IPS-18a (cell line): ENCODE results near the gene MRPS10.
A peak's percentile ranks its signal among the peaks of the same experiment; 100 is the strongest.
"Not testable (repeated sequence)": the region's sequence is repeated elsewhere in the genome, so short reads cannot be mapped to it uniquely, and the experiment has no call there.

Source experiments
- H3K27ac ChIP-seq: one replicate; pipeline ENCODE4 v1.5.1; 2013; ENCODE audit warnings: low read length
- H3K27me3 ChIP-seq: one replicate; pipeline ENCODE4 v1.6.1; 2013; ENCODE audit warnings: mild to moderate bottlenecking, low read length; ENCODE audit not compliant: control insufficient read depth, insufficient read depth
- H3K36me3 ChIP-seq: one replicate; pipeline ENCODE4 v1.6.1; 2013; ENCODE audit warnings: low read depth, low read length; ENCODE audit not compliant: control insufficient read depth
- H3K4me1 ChIP-seq: one replicate; pipeline ENCODE4 v1.6.1; 2013; ENCODE audit warnings: low read depth, low read length; ENCODE audit not compliant: control insufficient read depth
- H3K4me3 ChIP-seq: one replicate; pipeline ENCODE4 v1.5.1; 2013; ENCODE audit warnings: low read length
- H3K9ac ChIP-seq: one replicate; pipeline ENCODE4 v1.6.1; 2013; ENCODE audit warnings: mild to moderate bottlenecking, low read length, moderate library complexity
- H3K9me3 ChIP-seq: one replicate; pipeline ENCODE4 v1.6.1; 2013; ENCODE audit warnings: low read depth, low read length; ENCODE audit not compliant: control insufficient read depth

The MRPS10 gene

DNA sequence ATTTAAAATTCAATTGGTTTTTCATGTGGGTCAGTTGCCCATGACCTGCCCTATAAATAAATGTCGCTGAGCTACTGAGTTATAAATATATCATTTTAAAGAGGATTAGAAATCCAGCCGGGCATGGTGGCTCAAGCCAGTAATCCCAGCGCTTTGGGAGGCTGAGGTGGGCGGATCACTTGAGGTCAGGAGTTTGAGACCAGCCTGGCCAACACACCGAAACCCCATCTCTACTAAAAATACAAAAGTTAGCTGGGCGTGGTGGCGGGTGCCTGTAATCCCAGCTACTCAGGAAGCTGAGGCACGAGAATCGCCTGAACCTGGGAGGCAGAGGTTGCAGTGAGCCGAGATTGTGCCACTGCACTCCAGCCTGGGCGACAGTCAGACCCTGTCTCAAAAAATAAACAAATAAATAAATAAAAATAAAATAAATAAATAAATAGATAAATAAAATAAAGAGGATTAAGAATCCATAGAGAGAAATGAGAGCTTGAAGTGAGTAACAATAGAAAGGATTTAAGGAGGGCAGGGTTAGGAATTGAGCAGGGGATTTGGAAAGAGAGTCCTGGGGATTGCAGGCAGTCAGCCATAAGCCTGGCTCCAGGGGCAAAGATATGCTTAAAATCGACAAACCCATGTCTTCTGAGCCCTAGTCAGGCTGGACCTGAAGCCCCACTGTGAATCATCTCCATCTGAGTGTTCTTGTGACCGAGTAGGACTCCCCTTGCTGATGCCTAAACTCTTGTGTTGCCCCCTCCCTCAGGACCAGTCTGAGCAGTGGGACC lies 15.3 kb downstream of the MRPS10 start:
- H3K9ac ChIP-seq, H3K4me3 ChIP-seq, H3K27me3 ChIP-seq, H3K27ac ChIP-seq, H3K9me3 ChIP-seq, H3K4me1 ChIP-seq: not testable (repeated sequence)
- peaks cover 10% of the 10 kb centered on the region for H3K36me3 ChIP-seq

DNA sequence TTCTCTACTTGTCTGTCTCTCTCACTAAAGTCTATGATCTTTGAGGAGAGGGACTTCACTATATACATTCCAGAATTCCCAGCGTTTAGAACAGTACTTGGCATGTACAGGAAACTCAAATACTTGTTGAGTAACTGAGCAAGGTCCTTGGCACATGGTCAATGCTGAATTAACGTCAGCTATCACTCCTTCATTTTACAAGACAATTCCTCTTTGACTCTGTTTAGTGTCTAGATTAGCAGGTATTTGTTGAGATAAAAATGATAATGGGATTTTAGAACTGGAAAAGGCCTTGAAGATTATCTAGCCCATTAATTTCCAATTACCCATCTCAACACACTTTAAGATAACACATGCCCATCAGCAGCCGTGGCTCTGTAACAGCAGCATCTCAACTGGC lies 16.3 kb downstream of the MRPS10 start:
- peaks cover 6% of the 10 kb centered on the region for H3K36me3 ChIP-seq
- H3K4me3 ChIP-seq: no peak overlapping the region
- H3K27me3 ChIP-seq: no peaks in the 10 kb centered on the region
- H3K4me1 ChIP-seq: no peaks in the 10 kb centered on the region
- H3K9ac ChIP-seq: no peak overlapping the region
- H3K9me3 ChIP-seq: no peaks in the 10 kb centered on the region
- H3K27ac ChIP-seq: no peak overlapping the region

DNA sequence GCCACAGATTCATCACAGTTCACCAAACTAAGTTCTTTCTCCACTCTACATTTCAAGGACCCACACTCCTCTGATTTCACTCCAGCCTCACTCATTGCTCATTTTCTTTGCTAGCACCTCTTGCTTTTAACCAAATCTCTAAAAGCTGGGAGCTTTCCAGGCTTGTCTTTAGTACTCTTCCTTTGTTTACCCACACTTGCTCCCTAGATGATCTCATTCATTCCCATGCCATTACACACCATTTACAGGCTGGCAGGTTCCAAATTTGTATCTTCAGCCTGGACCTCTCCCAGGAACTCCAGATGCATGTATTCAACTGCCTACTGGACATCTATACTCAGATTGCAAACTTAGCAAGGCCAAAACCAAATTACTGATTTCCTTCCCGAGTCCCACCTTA lies 17.6 kb downstream of the MRPS10 start:
- no peaks in the 10 kb centered on the region for H3K4me1 ChIP-seq
- no peak overlapping the region for H3K4me3 ChIP-seq
- H3K9me3 ChIP-seq: no peaks in the 10 kb centered on the region
- peaks cover 3% of the 10 kb centered on the region for H3K36me3 ChIP-seq
- H3K27me3 ChIP-seq: no peaks in the 10 kb centered on the region
- H3K9ac ChIP-seq: no peak overlapping the region
- H3K27ac ChIP-seq: no peak overlapping the region

DNA sequence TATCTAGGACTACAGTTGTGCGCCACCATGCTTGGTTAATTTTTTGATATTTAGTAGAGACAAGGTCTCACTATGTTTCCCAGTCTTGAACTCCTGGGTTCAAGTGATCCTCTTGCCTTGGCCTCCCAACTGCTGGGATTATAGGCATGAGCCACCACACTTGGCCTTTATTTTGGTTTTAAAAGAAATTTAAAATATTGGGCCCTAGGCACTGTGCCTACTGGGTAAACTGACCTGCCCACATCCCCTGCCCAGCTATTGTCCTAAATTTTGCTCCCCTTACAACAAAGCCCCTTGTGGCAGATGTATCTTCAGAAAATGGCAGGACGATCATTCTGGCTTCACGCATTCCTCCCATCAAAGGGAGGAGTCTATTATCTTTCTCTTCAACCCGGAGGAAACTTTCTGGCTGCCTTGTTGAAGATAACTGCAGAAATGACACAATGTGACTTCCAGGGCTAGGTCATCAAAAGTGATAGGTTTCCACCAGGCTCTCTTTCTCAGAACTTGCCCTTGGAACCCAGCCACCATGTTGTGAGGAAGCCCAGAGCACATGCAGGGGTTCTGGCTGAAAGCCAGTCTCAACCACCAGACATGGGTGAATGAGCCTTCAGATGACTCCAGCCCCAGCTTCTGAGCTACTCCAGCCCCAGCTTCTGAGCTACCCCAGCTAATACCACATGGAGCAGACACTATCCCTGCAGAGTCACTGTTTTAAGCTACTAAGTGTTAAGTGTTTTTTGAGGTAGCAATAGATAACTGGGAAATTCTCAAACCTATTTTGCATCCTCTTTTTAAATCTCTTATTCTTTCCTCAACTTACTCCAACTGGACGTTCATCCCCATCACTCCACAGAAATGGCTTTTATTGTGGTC lies 18.3 kb downstream of the MRPS10 start:
- Histone ChIP-seq H3K36me3 (no peaks in the 10 kb centered on the region), H3K9me3 (no peaks in the 10 kb centered on the region), H3K27me3 (peaks cover 1% of the 10 kb centered on the region), H3K27ac (no peak overlapping the region), H3K9ac (no peak overlapping the region), H3K4me3 (no peak overlapping the region), H3K4me1 (no peaks in the 10 kb centered on the region)

GRCh38 chr6:42197555-42198362 lies 19.9 kb downstream of the MRPS10 start:
- no peak overlapping the region for H3K9ac ChIP-seq
- H3K4me1 ChIP-seq: peaks cover 12% of the 10 kb centered on the region
- H3K36me3 ChIP-seq: no peaks in the 10 kb centered on the region
- H3K4me3 ChIP-seq: no peak overlapping the region
- H3K27me3 ChIP-seq: peaks cover 11% of the 10 kb centered on the region
- no peaks in the 10 kb centered on the region for H3K9me3 ChIP-seq
- no peak overlapping the region for H3K27ac ChIP-seq

- Histone ChIP-seq H3K9ac (no peak overlapping the region), H3K4me1 (peaks cover 12% of the 10 kb centered on the region), H3K36me3 (no peaks in the 10 kb centered on the region), H3K4me3 (no peak overlapping the region), H3K27ac (no peak overlapping the region), H3K9me3 (no peaks in the 10 kb centered on the region), H3K27me3 (peaks cover 11% of the 10 kb centered on the region)
Observed at GRCh38 chr6:42195415-42195814, 22.2 kb downstream of the MRPS10 start.

DNA sequence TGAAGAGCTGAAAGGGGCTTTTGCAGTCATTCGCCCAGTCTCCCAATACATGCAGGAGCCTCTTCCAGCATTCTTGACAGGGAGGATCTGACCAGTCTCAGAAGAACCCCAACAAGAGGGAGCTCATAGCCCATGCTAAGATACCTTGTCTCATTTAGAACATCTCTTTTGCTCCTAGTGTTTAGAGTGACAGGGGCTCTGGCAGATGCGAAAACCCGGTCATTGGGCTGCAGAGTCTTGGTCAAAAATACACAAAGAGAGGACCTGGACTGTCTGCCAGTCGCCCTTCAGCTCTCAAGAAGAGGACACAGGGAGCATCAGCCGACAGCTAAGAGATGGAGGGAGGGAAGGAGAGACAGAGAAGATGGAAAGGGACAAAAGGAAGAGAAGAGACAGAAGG lies 23.6 kb downstream of the MRPS10 start:
- H3K4me1 ChIP-seq: peaks cover 12% of the 10 kb centered on the region
- H3K9ac ChIP-seq: no peak overlapping the region
- no peaks in the 10 kb centered on the region for H3K36me3 ChIP-seq
- H3K9me3 ChIP-seq: no peaks in the 10 kb centered on the region
- no peak overlapping the region for H3K27ac ChIP-seq
- no peak overlapping the region for H3K4me3 ChIP-seq
- peaks cover 11% of the 10 kb centered on the region for H3K27me3 ChIP-seq

- H3K9ac ChIP-seq: no peak overlapping the region
- H3K9me3 ChIP-seq: no peaks in the 10 kb centered on the region
- no peaks in the 10 kb centered on the region for H3K36me3 ChIP-seq
- no peak overlapping the region for H3K27ac ChIP-seq
- H3K27me3 ChIP-seq: peaks cover 11% of the 10 kb centered on the region
- peak overlapping the region; percentile 34 for H3K4me3 ChIP-seq
- H3K4me1 ChIP-seq: peaks cover 12% of the 10 kb centered on the region
Observed at GRCh38 chr6:42193491-42193894, 24.2 kb downstream of the MRPS10 start.

- not testable (repeated sequence) for H3K27ac ChIP-seq, H3K36me3 ChIP-seq, H3K4me3 ChIP-seq, H3K9ac ChIP-seq, H3K9me3 ChIP-seq
- Histone ChIP-seq H3K4me1 (peaks cover 12% of the 10 kb centered on the region), H3K27me3 (peaks cover 11% of the 10 kb centered on the region)
Observed at GRCh38 chr6:42192385-42192784, 25.3 kb downstream of the MRPS10 start.

- Histone ChIP-seq H3K9me3 (no peaks in the 10 kb centered on the region), H3K27ac (no peak overlapping the region), H3K36me3 (no peaks in the 10 kb centered on the region), H3K9ac (no peak overlapping the region), H3K27me3 (peaks cover 11% of the 10 kb centered on the region), H3K4me3 (no peak overlapping the region), H3K4me1 (peaks cover 12% of the 10 kb centered on the region)
Observed at GRCh38 chr6:42190554-42191183, 27.0 kb downstream of the MRPS10 start.

- Histone ChIP-seq H3K27ac (no peak overlapping the region), H3K9me3 (no peaks in the 10 kb centered on the region), H3K4me3 (no peak overlapping the region), H3K9ac (no peak overlapping the region), H3K4me1 (peaks cover 5% of the 10 kb centered on the region), H3K27me3 (peaks cover under 1% of the 10 kb centered on the region), H3K36me3 (no peaks in the 10 kb centered on the region)
Observed at GRCh38 chr6:42188406-42188805, 29.3 kb downstream of the MRPS10 start.
